ENCODE results near the gene GSK3A. TPM values are rescaled to one million over a fixed set of nuclear protein-coding genes. Genes with fewer than 3 reads are reported as not detected.

The GSK3A gene
- total RNA-seq, 4 donors from 2014 or later, result 33.8 to 46.1 (median 41.8) TPM

- Histone ChIP-seq H3K4me1 (peaks cover 24 to 39% (median 29%) of the 10 kb centered on the region in 4 donors), H3K9me3 (no peaks in the 10 kb centered on the region), H3K27ac (replicated peaks in 1 of 4) (no peak overlapping the region), H3K4me3 (no peak overlapping the region), H3K27me3 (no peaks in the 10 kb centered on the region), H3K36me3 (peaks cover 61 to 79% (median 79%) of the 10 kb centered on the region in 4 donors)
- WGBS, result 78% methylated on average over 2 of the region's 8 CpGs
- intact Hi-C loops (cut with DNase I), result no loop called here
- DNase-seq (ENCODE audit: extremely low spot score), result no peak
- TF ChIP-seq EP300 (IDR thresholded peaks at IDR 0.05) (no peak), POLR2AphosphoS5 (IDR thresholded peaks at IDR 0.05) (no peak), CTCF (IDR thresholded peaks at IDR 0.05) (no peak), POLR2A (IDR thresholded peaks at IDR 0.05; ENCODE audit: low read depth) (no peak)
Observed at GRCh38 chr19:42289556-42290041, 47.2 kb upstream of the GSK3A start.

GRCh38 chr19:42288881-42289555 lies 46.6 kb upstream of the GSK3A start:
- Histone ChIP-seq H3K4me1 (peaks cover 25 to 41% (median 30%) of the 10 kb centered on the region in 4 donors), H3K27ac (replicated peaks in 1 of 4) (no peak overlapping the region), H3K4me3 (no peak overlapping the region), H3K27me3 (no peaks in the 10 kb centered on the region), H3K9me3 (no peaks in the 10 kb centered on the region), H3K36me3 (peaks cover 55 to 73% (median 73%) of the 10 kb centered on the region in 4 donors)
- no peak for TF ChIP-seq EP300 (IDR thresholded peaks at IDR 0.05)
- TF ChIP-seq CTCF (IDR thresholded peaks at IDR 0.05), result no peak
- TF ChIP-seq POLR2A (IDR thresholded peaks at IDR 0.05; ENCODE audit: low read depth), result no peak
- no peak for TF ChIP-seq POLR2AphosphoS5 (IDR thresholded peaks at IDR 0.05)
- DNase-seq (ENCODE audit: extremely low spot score), result no peak
- 83% methylated on average over 7 of the region's 22 CpGs for WGBS
- intact Hi-C loops (cut with DNase I), result no loop called here

GRCh38 chr19:42288387-42288786 lies 46.0 kb upstream of the GSK3A start:
- TF ChIP-seq POLR2A (IDR thresholded peaks at IDR 0.05; ENCODE audit: low read depth) (no peak), CTCF (IDR thresholded peaks at IDR 0.05) (no peak), EP300 (IDR thresholded peaks at IDR 0.05) (no peak), POLR2AphosphoS5 (IDR thresholded peaks at IDR 0.05) (no peak)
- intact Hi-C loops (cut with DNase I), result no loop called here
- H3K9me3 ChIP-seq, result no peaks in the 10 kb centered on the region
- no peak overlapping the region for H3K27ac ChIP-seq (replicated peaks in 1 of 4)
- no peaks in the 10 kb centered on the region for H3K27me3 ChIP-seq
- peaks cover 26 to 43% (median 32%) of the 10 kb centered on the region in 4 donors for H3K4me1 ChIP-seq
- 100% methylated on average over 1 of the region's 4 CpGs for WGBS
- no peak for DNase-seq (ENCODE audit: extremely low spot score)
- H3K4me3 ChIP-seq, result no peak overlapping the region
- H3K36me3 ChIP-seq, result peaks cover 49 to 67% (median 66%) of the 10 kb centered on the region in 4 donors

GRCh38 chr19:42287827-42288107 lies 45.4 kb upstream of the GSK3A start:
- no peak for TF ChIP-seq CTCF (IDR thresholded peaks at IDR 0.05)
- no peaks in the 10 kb centered on the region for H3K9me3 ChIP-seq
- 83% methylated on average over 10 of the region's 10 CpGs for WGBS
- no peak overlapping the region for H3K4me3 ChIP-seq
- H3K4me1 ChIP-seq, result peaks cover 32 to 49% (median 38%) of the 10 kb centered on the region in 4 donors
- peak overlapping the region in 1 of 4 donors; percentile 7 for H3K27ac ChIP-seq (replicated peaks in 1 of 4)
- no peaks in the 10 kb centered on the region for H3K27me3 ChIP-seq
- intact Hi-C loops (cut with DNase I), result no loop called here
- no peak for DNase-seq (ENCODE audit: extremely low spot score)
- H3K36me3 ChIP-seq, result peaks cover 43 to 61% (median 60%) of the 10 kb centered on the region in 4 donors
